Omental fat pad (tissue), 4 donors: Measurements from ENCODE around the gene DNHD1. TPM values are rescaled to one million over a fixed set of nuclear protein-coding genes. Genes with fewer than 3 reads are reported as not detected.

Experiments
- ATAC-seq: fragments of 150-250 bp; one replicate; pipeline ENCODE4 v1.9.1; 2016; ENCODE audit warnings: mild to moderate bottlenecking, moderate library complexity; ENCODE audit not compliant: low FRiP score
- DNase-seq: peaks from one replicate; pipeline ENCODE4 v3.0.0-alpha.2; 2019; ENCODE audit warnings: low spot score
- CTCF ChIP-seq, 3 donors: fragments of 450-650 bp; IDR thresholded peaks; one replicate each; pipeline ENCODE4 v1.5.1; 2016 to 2017; ENCODE audit warnings: antibody characterized with exemption in 3 of 3, mild to moderate bottlenecking in 3 of 3, moderate library complexity in 2 of 3
- total RNA-seq, 4 donors: library from RNA; depleted of rRNA; stranded (reverse); fragments of >200 nt; gene quantifications; one replicate each; pipeline ENCODE4 v1.1.0, GENCODE V29; 2016

DNHD1 gene
- total RNA-seq, 4 donors from 2014 or later = 11.7 to 20.5 (median 16.6) TPM

- DNase-seq = no peak
Measured at GRCh38 chr11:6568191-6568918, 71.3 kb downstream of the DNHD1 start.

GRCh38 chr11:6569706-6570105 lies 72.6 kb downstream of the DNHD1 start:
- TF ChIP-seq CTCF (IDR thresholded peaks at IDR 0.05) = no peak
- ATAC-seq (no peak), DNase-seq (no peak)

More at GRCh38 chr11:6568191-6568918, 71.3 kb downstream of the DNHD1 start:
- peak; percentile 19 for ATAC-seq
- no peak for TF ChIP-seq CTCF (IDR thresholded peaks at IDR 0.05)

- no peak for TF ChIP-seq CTCF (IDR thresholded peaks at IDR 0.05)
- no peak for ATAC-seq
- DNase-seq = no peak
Measured at GRCh38 chr11:6570691-6571427, 73.8 kb downstream of the DNHD1 start.

GRCh38 chr11:6571434-6572008 lies 74.4 kb downstream of the DNHD1 start:
- TF ChIP-seq CTCF (IDR thresholded peaks at IDR 0.05) = no peak
- ATAC-seq (no peak), DNase-seq (no peak)

GRCh38 chr11:6572215-6572614 lies 75.1 kb downstream of the DNHD1 start:
- ATAC-seq (peak; percentile 85), DNase-seq (no peak)
- TF ChIP-seq CTCF (IDR thresholded peaks at IDR 0.05) = no peak

- DNase-seq (no peak), ATAC-seq (no peak)
- TF ChIP-seq CTCF (IDR thresholded peaks at IDR 0.05) = no peak
Measured at GRCh38 chr11:6574816-6575715, 78.0 kb downstream of the DNHD1 start.
